NCI-H2107 treated with DMSO at 0.1 percent for 48 hours (cell line): Measurements from ENCODE around the gene TOP1.
"Not testable (repeated sequence)": the region's sequence is repeated elsewhere in the genome, so short reads cannot be mapped to it uniquely, and the experiment has no call there.

Experiments
- DNase-seq: peaks from one replicate; lab custom pipeline; 2025; ENCODE audit not compliant: unreplicated experiment; lab: John Stamatoyannopoulos, UW

TOP1 gene

GRCh38 chr20:41003143-41003935 lies 25.3 kb upstream of the TOP1 start:
- no peak for DNase-seq

GRCh38 chr20:41003936-41004294 lies 24.7 kb upstream of the TOP1 start:
- not testable (repeated sequence) for DNase-seq

- no peak for DNase-seq
Measured at GRCh38 chr20:41004531-41005360, 23.9 kb upstream of the TOP1 start.

GRCh38 chr20:41005361-41005729 lies 23.3 kb upstream of the TOP1 start:
- no peak for DNase-seq

- DNase-seq: no peak
Measured at GRCh38 chr20:41006126-41006935, 22.3 kb upstream of the TOP1 start.

- no peak for DNase-seq
Measured at GRCh38 chr20:41006936-41007474, 21.6 kb upstream of the TOP1 start.

- DNase-seq: no peak
Measured at GRCh38 chr20:41007481-41007880, 21.1 kb upstream of the TOP1 start.

GRCh38 chr20:41009946-41010345 lies 18.7 kb upstream of the TOP1 start:
- no peak for DNase-seq

GRCh38 chr20:41011551-41012067 lies 17.0 kb upstream of the TOP1 start:
- no peak for DNase-seq

- DNase-seq: no peak
Measured at GRCh38 chr20:41014561-41015088, 14.0 kb upstream of the TOP1 start.

GRCh38 chr20:41017448-41018042 lies 11.1 kb upstream of the TOP1 start:
- no peak for DNase-seq

GRCh38 chr20:41018153-41018552 lies 10.5 kb upstream of the TOP1 start:
- DNase-seq: no peak

GRCh38 chr20:41023549-41023948 lies 5.1 kb upstream of the TOP1 start:
- no peak for DNase-seq

- DNase-seq: no peak
Measured at GRCh38 chr20:41027366-41027765, 1.3 kb upstream of the TOP1 start.

- DNase-seq: no peak
Measured at GRCh38 chr20:41027872-41028358, 707 bp upstream of the TOP1 start.

GRCh38 chr20:41029150-41029901 lies 704 bp downstream of the TOP1 start:
- no peak for DNase-seq

- DNase-seq: no peak
Measured at GRCh38 chr20:41030061-41030460, 1.4 kb downstream of the TOP1 start.

- no peak for DNase-seq
Measured at GRCh38 chr20:41030531-41031242, 2.1 kb downstream of the TOP1 start.

GRCh38 chr20:41031243-41031619 lies 2.6 kb downstream of the TOP1 start:
- DNase-seq: no peak
